GM18498 (cell line): ENCODE results near the gene CAMTA1.

Experiments used
- ATAC-seq: cut with Tn5 transposase; IDR thresholded peaks from one replicate; pipeline ENCODE4 v1.9.1; 2021; ENCODE audit warnings: mild to moderate bottlenecking, moderate library complexity; ENCODE audit not compliant: unreplicated experiment

Gene CAMTA1

DNA sequence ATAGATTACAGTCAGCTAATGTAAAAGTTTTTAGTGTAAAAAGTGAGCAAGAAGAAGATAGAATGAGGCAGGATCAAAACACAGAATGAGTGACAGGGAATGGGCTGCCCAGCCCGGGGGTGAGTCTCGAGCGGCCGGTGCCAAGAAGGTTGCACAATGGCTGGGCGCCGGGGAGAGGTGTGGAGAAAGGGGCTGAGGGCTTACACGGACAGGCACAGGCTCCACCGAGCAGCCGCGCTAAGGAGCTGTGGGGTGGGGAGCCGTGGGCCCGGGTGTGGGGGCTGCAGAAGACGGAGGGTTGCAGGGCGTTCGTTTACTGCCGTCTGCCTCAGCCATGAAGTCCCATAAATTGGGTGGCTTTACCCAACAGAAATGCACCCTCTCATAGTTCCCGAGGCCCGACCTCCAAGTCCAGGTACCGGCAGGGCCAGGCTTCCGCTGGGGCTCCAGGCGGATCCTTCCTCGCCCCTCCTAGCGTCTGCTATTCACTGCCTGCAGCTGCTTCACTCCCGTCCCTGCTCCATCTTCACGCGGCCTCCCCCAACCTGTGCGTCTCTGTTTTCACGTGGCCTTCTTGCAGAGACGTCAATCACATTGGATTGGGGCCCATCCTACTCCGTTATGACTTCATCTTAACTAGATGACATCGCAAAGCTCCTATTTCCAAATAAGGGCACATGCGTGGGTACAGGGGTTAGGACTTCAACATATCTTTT, 277.2 kb downstream of the CAMTA1 start:
- ATAC-seq: no peak

DNA sequence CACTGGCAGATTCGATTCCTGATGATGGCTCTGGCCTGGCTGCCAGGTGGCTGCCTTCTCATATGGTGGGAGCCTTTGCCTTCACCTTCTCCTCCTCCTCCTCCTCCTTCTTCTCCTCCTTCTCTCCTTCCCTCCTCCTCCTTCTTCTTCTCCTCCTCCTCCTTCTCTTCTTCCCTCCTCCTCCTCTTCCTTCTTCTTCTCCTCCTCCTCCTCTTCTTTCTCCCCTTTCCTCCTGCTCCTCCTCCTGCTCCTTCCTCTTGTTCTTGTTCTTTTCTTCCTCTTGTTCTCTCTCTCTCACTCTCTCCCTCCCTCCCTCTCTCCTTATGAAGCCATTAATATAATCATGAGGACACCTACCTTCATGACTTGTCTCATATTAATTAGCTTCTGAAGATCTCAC, 278.7 kb downstream of the CAMTA1 start:
- no peak for ATAC-seq

DNA sequence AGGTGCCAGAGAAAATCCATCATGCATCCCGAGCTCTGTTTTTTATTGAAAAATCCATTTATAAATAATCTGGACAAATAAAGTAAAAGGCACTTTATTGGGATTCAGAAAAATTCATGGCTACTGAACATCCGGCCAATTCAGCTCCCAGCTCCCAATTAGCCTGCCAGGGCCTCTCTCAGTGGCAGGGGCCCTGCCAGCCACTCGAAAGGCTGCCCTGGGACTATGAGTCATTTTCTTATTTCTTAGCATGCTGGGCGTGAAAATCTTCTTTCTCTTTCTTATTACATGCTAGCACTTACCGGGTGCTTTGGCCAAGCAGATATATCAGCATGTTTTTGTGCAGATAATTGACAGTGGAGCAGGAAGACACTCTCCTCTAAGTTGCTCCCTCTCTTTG, 283.3 kb downstream of the CAMTA1 start:
- no peak for ATAC-seq

DNA sequence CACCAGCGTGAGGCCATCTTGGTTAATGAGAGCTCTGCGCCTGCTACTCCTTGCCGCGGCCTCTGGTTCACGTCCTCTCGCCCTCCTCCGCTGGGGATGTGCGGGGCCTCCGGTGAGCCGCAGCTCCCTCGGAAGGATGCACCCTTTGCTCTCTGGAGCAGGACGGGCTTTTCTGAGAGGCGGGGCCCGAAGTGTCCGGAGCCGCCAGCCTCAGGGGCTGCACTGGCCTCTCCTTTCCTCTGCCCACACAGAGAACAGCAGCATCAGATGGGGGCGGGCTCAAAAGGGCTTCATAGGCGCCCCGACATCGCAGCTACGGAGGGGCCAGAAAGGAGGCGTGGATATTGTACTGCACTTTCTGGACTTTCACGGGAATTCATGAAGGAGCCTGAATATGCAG, 284.7 kb downstream of the CAMTA1 start:
- no peak for ATAC-seq

DNA sequence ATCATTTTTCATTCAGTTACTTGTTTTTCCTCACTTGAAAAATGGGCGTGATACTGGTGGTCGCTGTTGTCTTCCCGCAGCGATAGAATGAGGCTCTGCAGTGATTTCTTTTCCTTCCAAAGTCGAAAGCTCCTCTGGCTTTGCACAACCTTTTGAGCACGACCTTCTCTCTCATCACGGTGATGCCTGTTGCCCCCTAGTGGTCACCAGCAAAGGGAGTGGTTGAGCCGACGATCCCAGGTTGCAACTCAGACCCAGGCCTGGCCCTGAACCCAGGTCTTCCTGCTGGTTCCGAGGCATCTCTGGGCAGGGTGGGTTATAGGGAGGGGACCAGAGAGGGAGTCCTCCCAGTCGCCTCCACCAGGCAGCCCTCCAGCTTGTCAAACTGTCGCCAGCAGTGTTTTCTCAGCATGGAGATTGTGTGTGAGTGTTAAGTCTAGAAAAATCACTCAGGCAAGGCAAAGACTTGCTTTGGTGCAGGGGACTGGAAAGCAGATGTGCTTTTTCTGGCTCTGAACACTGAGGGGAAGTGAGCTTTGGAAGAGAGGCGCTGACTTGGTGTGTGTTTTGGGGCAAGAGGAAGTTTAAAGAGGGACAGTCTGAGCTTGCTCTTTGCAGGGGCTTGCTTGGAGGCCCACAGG, 285.3 kb downstream of the CAMTA1 start:
- no peak for ATAC-seq

DNA sequence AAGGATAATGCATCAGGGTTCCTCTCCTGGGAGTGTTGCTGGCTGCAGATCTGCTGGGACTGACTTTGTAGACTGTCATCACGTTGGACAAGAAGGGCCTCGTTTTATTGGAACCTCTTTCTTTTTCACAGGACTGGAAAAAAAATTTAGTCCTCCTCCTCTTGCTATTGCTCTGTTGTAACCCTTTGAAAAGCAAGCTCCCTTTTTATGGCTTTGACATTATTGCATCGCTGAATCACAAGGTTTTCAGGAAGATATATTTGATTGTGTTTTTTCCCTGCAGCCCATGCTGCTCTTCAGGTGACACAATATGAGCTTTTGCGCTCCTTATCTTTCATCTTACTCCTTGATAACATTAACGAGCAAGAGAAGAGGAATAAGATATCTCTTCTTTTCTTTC, 290.9 kb downstream of the CAMTA1 start:
- no peak for ATAC-seq

DNA sequence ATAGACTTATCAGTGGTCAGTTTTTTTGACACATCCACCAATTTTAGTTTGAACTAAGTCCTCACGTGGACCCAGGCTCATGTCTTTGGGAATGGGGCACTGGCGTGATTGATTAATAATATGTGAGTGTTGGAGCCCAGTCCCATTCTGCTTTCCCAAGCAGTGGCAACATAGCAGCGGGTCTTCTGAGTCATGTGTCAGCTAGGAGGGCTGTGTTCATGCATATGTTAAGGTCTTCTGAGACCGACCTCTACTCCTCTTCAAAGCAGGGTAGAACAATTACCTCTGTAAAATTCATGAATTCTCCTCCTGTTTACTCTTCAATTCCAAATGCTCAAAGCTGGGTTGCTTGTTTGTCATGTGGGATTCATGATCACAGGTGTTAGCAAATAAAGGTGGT, 291.3 kb downstream of the CAMTA1 start:
- ATAC-seq: no peak

DNA sequence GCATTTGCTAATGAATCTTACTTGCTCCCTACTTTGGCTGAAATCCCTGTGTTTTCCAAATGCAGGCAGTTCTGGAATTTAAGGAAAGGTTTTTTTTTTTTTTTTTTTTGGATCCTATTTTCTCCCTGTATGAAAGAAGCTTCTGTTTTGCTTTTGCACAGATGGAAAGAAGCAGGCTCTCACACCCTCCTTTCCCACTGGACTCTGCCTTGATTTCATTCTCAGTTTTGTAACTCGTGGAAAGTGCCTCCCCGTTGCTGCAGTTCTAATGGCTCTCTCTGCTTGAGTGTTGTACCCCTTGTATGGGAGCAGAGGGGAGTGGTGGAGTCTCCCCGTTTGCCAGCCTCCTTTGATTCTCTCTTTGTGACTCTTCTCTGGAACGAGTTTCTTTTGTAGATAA, 291.9 kb downstream of the CAMTA1 start:
- ATAC-seq: no peak

DNA sequence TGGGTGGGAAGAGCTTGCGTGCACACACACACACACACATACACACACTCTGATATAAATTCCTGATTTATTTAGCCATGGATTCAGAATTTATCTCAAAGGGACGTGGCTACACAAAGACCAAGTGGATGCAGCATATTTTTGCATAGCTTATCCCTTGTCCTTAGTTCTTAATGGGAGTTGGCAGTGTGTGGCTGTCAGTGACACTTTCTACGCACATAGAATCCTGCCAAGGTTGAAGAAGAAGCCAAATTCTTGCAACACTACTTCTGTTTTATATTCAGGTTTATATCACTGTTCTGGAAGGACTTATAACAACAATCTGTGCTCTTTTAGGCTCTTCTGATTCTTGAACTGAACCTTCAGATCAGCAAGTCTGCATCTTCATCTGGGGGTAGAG, 292.7 kb downstream of the CAMTA1 start:
- no peak for ATAC-seq

DNA sequence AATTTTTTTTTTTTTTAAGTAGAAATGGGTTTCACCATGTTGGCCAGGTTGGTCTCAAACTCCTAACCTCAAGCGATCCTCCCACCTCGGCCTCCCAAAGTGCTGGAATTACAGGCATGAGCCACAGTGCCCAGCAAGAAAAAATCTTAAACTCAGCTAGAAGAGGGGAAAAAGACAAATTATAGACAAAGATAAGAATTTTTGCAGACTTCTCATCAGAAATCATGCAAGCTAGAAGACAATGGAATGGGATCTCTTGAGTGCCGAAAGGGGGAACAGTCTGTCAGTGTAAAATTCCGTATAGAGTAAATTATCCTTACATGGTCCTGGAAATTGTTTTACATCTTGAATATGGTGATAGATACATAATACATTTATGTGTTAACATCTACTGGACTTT, 294.4 kb downstream of the CAMTA1 start:
- ATAC-seq: no peak

DNA sequence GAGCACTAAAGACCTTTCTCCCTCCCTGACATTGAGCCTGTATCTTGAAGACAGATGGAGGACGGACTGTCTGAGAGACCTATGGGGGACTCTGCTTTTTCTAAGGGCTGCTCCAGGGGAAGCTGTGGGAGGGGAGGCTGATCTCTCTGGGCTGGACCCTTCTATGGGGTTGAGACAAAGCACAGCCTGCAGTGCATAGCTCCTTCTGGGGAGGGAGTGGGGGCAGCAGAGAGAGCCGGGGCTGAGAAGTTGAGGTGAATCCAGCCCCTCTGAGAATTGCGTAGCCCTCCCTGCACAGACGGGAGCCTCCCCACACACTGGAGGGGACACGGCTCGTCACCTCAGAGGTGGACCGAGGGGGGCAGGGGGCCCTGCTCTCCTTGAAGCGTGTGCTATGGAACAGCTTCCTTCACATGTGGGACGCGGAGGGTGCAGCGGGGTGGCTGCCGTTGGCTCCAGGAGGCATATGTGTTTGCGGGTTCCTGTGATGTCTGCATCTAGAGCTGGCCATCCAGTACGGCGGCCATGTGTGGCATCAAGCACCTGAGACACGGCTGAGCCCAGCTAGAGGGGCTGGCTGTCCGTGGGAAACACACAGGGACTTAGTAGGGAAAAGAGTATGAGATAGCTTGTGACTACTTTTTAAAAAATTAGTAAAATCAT, 299.1 kb downstream of the CAMTA1 start:
- ATAC-seq: no peak

DNA sequence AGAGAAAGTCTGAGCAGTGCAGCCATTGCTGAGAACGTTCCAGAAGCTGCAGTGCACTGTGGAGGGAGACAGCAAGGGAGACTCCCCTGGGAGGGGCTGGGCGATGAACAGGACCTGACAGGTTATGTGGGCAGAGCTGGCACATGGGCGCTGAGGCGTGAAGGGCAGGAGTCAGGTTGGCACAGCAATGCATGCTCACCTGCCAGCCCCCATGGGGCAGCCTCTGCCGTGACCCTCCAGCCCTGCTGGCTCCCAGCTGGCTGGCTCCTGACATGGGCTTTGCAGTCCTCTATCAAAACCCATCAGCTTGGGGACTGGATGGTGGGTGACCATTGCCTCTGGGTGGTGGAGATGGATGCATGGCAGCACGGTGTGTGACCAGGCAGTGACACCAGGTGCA, 300.3 kb downstream of the CAMTA1 start:
- no peak for ATAC-seq

DNA sequence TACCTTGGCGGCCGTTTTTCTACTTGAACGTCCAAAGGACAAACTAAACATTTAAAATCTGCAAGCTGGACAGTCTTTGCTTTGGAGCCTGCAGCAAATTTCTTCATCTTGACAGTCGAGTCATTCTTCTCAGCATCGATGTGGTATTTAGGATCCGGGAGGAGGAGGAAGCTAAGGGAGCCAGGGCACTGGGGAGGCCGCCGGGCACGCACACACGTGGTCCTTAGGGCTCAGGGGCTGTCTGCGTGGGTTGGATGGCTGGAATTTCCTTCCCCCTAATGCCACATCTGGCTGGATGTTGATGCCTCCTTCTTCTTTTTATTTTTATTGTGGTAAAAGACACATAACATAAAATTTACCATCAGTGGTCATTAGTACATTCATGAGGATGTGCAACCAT, 300.9 kb downstream of the CAMTA1 start:
- no peak for ATAC-seq

DNA sequence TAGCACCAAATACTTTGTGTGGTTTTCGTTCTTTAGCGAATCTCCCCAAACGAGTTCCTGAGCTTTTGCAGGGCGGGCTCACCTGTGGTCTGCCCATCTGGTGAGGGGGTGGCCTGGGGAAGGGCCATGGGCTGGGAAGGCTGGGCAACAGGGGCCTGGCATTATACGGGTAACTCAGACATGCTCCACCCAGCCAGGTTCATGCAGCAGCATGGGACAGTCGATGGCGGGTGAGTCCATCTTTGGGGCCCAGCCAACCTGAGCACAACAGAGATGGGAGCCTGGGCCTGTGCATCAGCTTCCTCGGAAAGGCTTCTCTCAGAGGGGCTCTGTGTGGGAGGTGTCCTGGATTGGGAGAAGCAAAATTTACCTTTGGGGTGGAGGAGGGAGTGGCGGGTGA, 302.6 kb downstream of the CAMTA1 start:
- no peak for ATAC-seq

DNA sequence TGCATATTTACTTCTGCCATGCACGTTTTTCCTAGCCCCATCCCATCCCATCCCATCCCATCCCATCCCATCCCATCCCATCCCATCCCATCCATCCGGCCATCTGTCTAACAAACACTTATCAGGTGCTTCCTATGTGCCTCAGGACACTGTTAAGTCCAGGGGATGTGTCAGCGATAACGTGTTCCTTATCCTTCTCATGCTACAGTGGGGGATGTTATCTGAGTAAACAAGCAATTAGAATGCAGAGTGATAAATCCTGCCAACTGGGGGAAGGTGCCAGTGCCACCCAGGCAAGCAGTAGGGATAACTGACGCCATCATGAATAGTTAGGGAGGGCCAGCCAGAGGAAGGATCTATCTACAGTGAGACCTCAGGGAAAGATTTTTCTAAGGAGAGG, 304.2 kb downstream of the CAMTA1 start:
- ATAC-seq: no peak

DNA sequence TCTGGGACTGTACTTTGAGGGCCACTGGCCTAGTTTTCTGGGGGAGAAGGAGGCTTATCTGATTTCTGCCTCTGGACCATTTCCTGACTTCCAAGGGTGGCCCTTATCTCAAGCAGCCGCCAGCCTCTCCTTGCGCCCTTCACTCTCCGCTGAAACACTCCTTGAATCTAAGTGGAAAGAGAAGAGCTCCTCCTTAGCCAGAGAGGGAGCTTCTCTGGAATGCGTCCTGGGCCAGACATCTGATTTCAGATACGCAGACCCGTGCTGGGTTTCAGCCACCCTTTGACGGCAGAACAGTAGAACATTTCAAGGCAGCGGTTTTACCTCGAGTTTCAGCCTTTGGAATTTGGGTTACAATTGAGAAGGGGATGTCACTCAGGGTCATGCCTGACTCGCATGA, 308.0 kb downstream of the CAMTA1 start:
- no peak for ATAC-seq

DNA sequence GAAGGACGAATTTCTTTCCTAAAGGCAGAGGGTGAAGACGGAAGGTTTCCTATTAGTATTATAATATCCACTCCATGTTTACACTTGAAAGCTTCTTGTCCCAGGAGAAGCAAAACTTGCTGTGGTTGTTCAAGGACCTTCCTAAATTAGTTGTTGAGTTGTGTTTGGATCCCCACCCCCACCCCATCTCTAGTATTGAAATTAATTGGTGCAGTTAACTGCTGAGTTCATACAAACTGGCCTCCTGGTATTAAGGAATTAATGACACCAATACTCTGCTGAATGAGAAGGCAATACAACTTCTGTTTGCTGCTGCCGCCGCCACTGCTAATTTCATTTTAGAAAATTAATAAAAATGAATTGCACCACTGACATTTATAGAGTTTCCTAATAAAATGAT, 308.8 kb downstream of the CAMTA1 start:
- ATAC-seq: no peak

DNA sequence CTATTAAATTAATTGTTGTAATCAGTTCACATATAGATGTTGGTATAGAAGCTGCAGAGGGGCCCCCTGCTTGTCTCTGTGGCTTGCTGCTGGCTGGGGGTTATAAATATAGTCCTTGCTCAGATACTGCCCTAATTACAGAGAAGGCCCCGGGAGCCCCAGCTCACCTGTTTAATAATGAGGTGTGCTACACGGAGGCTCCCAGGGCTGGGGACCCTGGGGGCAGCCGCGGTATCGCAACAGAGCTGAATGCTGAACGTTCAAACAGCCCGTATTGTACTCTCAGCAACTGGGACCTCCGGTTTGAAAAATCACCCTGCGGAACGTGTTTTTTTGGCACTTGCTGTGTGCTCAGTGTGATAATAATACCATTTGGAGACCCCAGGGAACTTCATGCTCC, 309.3 kb downstream of the CAMTA1 start:
- no peak for ATAC-seq

DNA sequence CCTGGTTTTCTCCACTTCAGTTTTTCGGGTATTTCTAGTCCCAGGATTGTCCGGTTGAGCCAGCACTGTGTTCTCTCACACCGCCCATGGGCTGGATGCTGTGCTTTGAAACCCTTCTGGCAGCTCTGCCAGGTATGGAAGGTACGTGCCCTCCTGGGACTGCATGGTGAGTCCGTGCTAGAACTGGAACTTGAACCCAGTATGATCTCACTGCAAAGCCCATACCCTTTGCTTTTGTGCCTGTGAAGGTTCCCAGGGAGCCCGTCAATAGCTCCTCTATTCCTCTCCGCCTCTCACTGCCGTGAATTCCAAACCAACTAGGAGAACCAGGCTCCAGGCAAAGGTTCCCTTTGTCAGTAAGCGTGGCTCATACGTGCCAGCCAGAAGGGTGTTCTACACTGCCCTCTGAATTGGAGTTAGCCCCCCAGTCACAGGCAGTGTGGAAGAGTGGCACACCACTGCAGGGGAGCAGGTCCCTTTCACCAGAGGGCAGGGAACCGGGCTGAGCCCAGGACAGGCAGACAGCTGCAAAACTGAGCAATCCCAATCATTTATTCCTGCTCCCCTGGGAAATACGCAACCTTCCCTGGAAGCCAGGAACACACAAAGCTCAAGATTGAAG, 310.2 kb downstream of the CAMTA1 start:
- ATAC-seq: no peak

DNA sequence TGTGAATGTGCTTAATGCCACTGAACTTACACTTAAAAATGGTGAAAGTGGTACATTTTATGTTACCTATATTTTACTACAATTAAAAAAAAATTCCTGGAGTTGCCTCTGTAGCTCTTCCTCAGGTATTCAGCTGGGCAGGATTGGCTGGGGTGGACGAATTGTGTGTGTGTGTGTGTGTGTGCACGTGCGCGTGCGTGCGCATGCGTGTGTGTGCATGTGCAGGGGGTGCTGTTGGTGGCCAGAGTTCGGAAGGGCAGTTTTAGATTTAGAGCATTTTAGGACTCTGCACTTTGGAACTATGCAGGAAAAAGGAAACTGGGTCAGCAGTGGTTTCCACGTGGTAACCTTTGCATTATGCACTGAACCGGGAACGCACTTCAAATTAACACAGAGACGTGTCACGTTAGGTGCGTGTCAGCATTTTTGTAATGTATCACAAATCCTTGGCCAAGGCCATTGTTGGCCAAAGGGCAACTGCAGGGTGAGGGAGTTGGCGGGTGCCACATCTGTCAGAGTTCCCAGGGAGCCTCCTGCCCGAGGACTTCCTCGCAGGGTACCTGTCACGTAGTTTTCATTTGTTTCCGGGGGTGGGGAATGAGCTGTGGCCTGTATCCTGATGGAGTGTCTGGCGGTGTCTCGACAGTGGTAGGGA, 312.8 kb downstream of the CAMTA1 start:
- ATAC-seq: no peak

DNA sequence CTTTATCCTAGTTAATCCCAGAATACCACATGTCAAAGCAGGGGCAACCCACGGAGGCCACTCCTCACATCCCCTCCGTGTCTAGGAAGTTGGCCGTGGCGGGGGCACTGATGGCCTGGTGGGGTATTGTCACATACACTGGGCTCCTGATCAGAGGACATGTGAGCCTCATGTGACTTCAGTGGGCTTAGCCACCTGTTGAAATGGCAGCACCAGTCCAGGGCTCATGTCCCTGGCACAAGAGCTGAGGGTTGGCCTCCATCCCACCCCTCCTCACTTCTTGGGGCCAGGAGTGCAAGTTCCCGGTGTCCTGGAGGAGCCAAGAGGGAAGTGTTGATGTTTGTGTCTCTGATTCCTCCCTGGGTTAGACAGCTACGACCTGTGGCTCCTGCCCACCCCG, 313.4 kb downstream of the CAMTA1 start:
- no peak for ATAC-seq
